IMR-90 (cell line): ENCODE results near the gene CDCA7. TPM values are rescaled to one million over a fixed set of nuclear protein-coding genes. Genes with fewer than 3 reads are reported as not detected.

Experiments
- ATAC-seq: fragments of 200-7000 bp; cut with Tn5 transposase; 2 replicates; pipeline ENCODE4 v1.9.1; 2020; ENCODE audit warnings: low read depth, mild to moderate bottlenecking, moderate library complexity
- BruUV-seq: library from RNA; stranded (reverse); fragments of 400-500 nt; replicated peaks from 2 replicates; lab custom pipeline; 2021; lab: Mats Ljungman, UMichigan
- CTCF ChIA-PET: fragments of 300-600 bp; formaldehyde crosslinking; extraction: SDS; loops from one replicate; lab custom pipeline; 2021; ENCODE audit warnings: antibody characterized with exemption; lab: Yijun Ruan, JAX
- POLR2A ChIA-PET: fragments of 300-600 bp; sonication (Branson Sonifier 250); formaldehyde crosslinking; loops from one replicate; lab custom pipeline; 2022; ENCODE audit warnings: antibody characterized with exemption; ENCODE audit not compliant: unreplicated experiment; lab: Charles Lee
- DNase-seq: peaks from one replicate; pipeline ENCODE4 v3.0.0; 2013
- H2AFZ ChIP-seq: replicated peaks from 2 replicates; pipeline ENCODE3; 2013; ENCODE audit warnings: low read length, mild to moderate bottlenecking; ENCODE audit not compliant: poor library complexity
- H2AK5ac ChIP-seq: 2 replicates; pipeline ENCODE4 v1.6.1; 2013; ENCODE audit warnings: low read depth, low read length, inconsistent platforms
- H2AK9ac ChIP-seq: replicated peaks from 2 replicates; pipeline ENCODE3; 2013; ENCODE audit warnings: mild to moderate bottlenecking, low read depth, low read length, moderate library complexity; ENCODE audit not compliant: poor library complexity
- H2BK120ac ChIP-seq: 2 replicates; pipeline ENCODE4 v1.6.1; 2013; ENCODE audit warnings: low read depth, low read length, inconsistent platforms
- H2BK15ac ChIP-seq: 3 replicates; pipeline ENCODE4 v1.6.1; 2013; ENCODE audit warnings: low read depth, low read length, inconsistent platforms
- H2BK20ac ChIP-seq: 2 replicates; pipeline ENCODE4 v1.6.1; 2013; ENCODE audit warnings: low read depth, mild to moderate bottlenecking, inconsistent platforms, low read length, moderate library complexity
- H2BK5ac ChIP-seq: 2 replicates; pipeline ENCODE4 v1.6.1; 2013; ENCODE audit warnings: mild to moderate bottlenecking, low read depth, low read length, inconsistent platforms; ENCODE audit not compliant: poor library complexity, severe bottlenecking
- H3K14ac ChIP-seq: replicated peaks from 2 replicates; pipeline ENCODE4 v1.6.1; 2013; ENCODE audit warnings: low read depth, low read length, inconsistent platforms
- H3K18ac ChIP-seq: 2 replicates; pipeline ENCODE4 v1.6.1; 2013; ENCODE audit warnings: low read depth, low read length, control low read depth
- H3K23ac ChIP-seq: 2 replicates; pipeline ENCODE4 v1.6.1; 2013; ENCODE audit warnings: low read depth, low read length, inconsistent platforms
- H3K27ac ChIP-seq: 2 replicates; pipeline ENCODE4 v1.5.1; 2013; ENCODE audit warnings: mild to moderate bottlenecking, control low read depth, low read length; ENCODE audit not compliant: insufficient read depth
- H3K27me3 ChIP-seq: 2 replicates; pipeline ENCODE4 v1.6.1; 2013; ENCODE audit warnings: low read length; ENCODE audit not compliant: control insufficient read depth, insufficient read depth
- H3K36me3 ChIP-seq: 2 replicates; pipeline ENCODE4 v1.6.1; 2013; ENCODE audit warnings: low read length, mixed read lengths; ENCODE audit not compliant: control insufficient read depth, insufficient read depth
- H3K4ac ChIP-seq: 2 replicates; pipeline ENCODE4 v1.6.1; 2013; ENCODE audit warnings: low read depth, low read length, inconsistent platforms
- H3K4me1 ChIP-seq: 2 replicates; pipeline ENCODE4 v1.6.1; 2013; ENCODE audit warnings: low read length, mixed read lengths; ENCODE audit not compliant: control insufficient read depth, insufficient read depth
- H3K4me2 ChIP-seq: 2 replicates; pipeline ENCODE4 v1.6.1; 2013; ENCODE audit warnings: low read depth, mild to moderate bottlenecking, control low read depth, low read length, moderate library complexity
- H3K4me3 ChIP-seq: 2 replicates; pipeline ENCODE4 v1.5.1; 2013; ENCODE audit warnings: low read depth, mild to moderate bottlenecking, control low read depth, low read length, moderate library complexity; ENCODE audit not compliant: insufficient read depth
- H3K56ac ChIP-seq: 2 replicates; pipeline ENCODE4 v1.6.1; 2013; ENCODE audit warnings: low read length, inconsistent platforms; ENCODE audit not compliant: insufficient read depth; ENCODE audit errors: extremely low read depth
- H3K79me1 ChIP-seq, 2 experiments: 2 replicates each; pipeline ENCODE4 v1.6.1; 2013; ENCODE audit warnings: low read length in 2 of 2, inconsistent platforms in 1 of 2, low read depth in 1 of 2
- H3K9ac ChIP-seq: 2 replicates; pipeline ENCODE4 v1.6.1; 2013; ENCODE audit warnings: low read depth, low read length, control low read depth
- H3K9me1 ChIP-seq: 2 replicates; pipeline ENCODE4 v1.6.1; 2013; ENCODE audit warnings: low read length, inconsistent platforms; ENCODE audit not compliant: insufficient read depth
- H3K9me3 ChIP-seq: 2 replicates; pipeline ENCODE4 v1.6.1; 2013; ENCODE audit warnings: low read length; ENCODE audit not compliant: control insufficient read depth, insufficient read depth
- H4K20me1 ChIP-seq: 2 replicates; pipeline ENCODE4 v1.6.1; 2013; ENCODE audit warnings: low read length, inconsistent platforms; ENCODE audit not compliant: insufficient read depth
- H4K5ac ChIP-seq: 2 replicates; pipeline ENCODE4 v1.6.1; 2013; ENCODE audit warnings: mild to moderate bottlenecking, low read depth, low read length, control low read depth
- H4K8ac ChIP-seq, 2 experiments: 2 replicates each; pipeline ENCODE4 v1.6.1; 2013; ENCODE audit warnings: low read depth in 2 of 2, low read length in 2 of 2, control low read depth in 1 of 2, inconsistent platforms in 1 of 2
- H4K91ac ChIP-seq: 2 replicates; pipeline ENCODE4 v1.6.1; 2013; ENCODE audit warnings: low read depth, low read length, inconsistent platforms; ENCODE audit not compliant: insufficient read depth
- MAFK ChIP-seq: IDR thresholded peaks from 2 replicates; pipeline ENCODE4 v1.6.1; 2012; ENCODE audit warnings: low read depth, low read length, improper control_type of control experiment
- RCOR1 ChIP-seq: IDR thresholded peaks from 2 replicates; pipeline ENCODE4 v1.6.1; 2012; ENCODE audit warnings: mild to moderate bottlenecking, low read length, improper control_type of control experiment; ENCODE audit not compliant: insufficient replicate concordance
- WGBS, 2 experiments: methylation state at CpG; one replicate each; pipeline versions ENCODE4 v1.1.5 to v1.1.7; 2013; ENCODE audit warnings: missing lambda C conversion rate in 2 of 2; ENCODE audit not compliant: insufficient read length in 1 of 2; ENCODE audit errors: extremely low coverage in 2 of 2; 5-methylcytosine and 5-hydroxymethylcytosine counted together
- dilution Hi-C: fragments of 300-500 bp; cut with HindIII; formaldehyde crosslinking; loops from one replicate; pipeline ENCODE4 v1.14.3; 2018; ENCODE audit warnings: low sequenced_read_pairs; ENCODE audit not compliant: unreplicated experiment
- in situ Hi-C: fragments of 300-500 bp; cut with MboI; formaldehyde crosslinking; loops from 3 replicates; pipeline ENCODE4 v1.14.3; 2019; ENCODE audit warnings: low sequenced_read_pairs, inconsistent platforms, mixed read lengths
- intact Hi-C: fragments of 100-400 bp; cut with micrococcal nuclease; formaldehyde crosslinking; loops from 2 replicates; pipeline ENCODE4 v1.10.0; 2022
- polyA plus RNA-seq, 3 experiments: library from polyadenylated mRNA; depleted of rRNA; stranded (reverse); fragments of >200 nt; gene quantifications; 2 replicates each; pipeline ENCODE4 v1.2.3, GENCODE V29; 2012; ENCODE audit warnings: low replicate concordance in 1 of 3
- total RNA-seq: library from RNA; depleted of rRNA; stranded (reverse); fragments of >200 nt; gene quantifications from 2 replicates; pipeline ENCODE4 v1.2.3, GENCODE V29; 2012

The CDCA7 gene
- total and polyA plus RNA-seq, 2 of the 4 experiments (the other 2 are of a cell fraction): 12.0 to 18.7 TPM

GRCh38 chr2:173417341-173417740 lies 62.7 kb downstream of the CDCA7 start:
- H3K56ac ChIP-seq: no peak overlapping the region
- no peak overlapping the region for H3K23ac ChIP-seq
- H2AK5ac ChIP-seq: no peak overlapping the region
- H3K27me3 ChIP-seq: peaks cover 23% of the 10 kb centered on the region
- H2AK9ac ChIP-seq: no peak overlapping the region
- no peak overlapping the region for H4K5ac ChIP-seq
- no peak overlapping the region for H2BK120ac ChIP-seq
- H3K14ac ChIP-seq: no peak overlapping the region
- H3K79me1 ChIP-seq: no peaks in the 10 kb centered on the region
- POLR2A ChIA-PET: no interaction called here
- no peak overlapping the region for H2BK20ac ChIP-seq
- no CpG with 5 or more reads among the region's 4 CpGs for WGBS, 2 experiments
- H3K4me2 ChIP-seq: no peak overlapping the region
- no peak overlapping the region for H4K91ac ChIP-seq
- intact Hi-C loops: no loop called here
- dilution Hi-C loops: no loop called here
- no peak overlapping the region for H3K27ac ChIP-seq
- no peaks in the 10 kb centered on the region for H4K20me1 ChIP-seq
- no peak overlapping the region for H2BK5ac ChIP-seq
- BruUV-seq: no TSS peak
- no peak overlapping the region for H3K4ac ChIP-seq
- no peak for DNase-seq
- no peaks in the 10 kb centered on the region for H3K4me1 ChIP-seq
- no peaks in the 10 kb centered on the region for H3K36me3 ChIP-seq
- CTCF ChIA-PET: interaction anchor here (0.7 kb wide), 1 partner anchor 52 kb away, joined by 5 read pairs; no protein-coding TSS in a partner anchor
- H4K8ac ChIP-seq: no peak overlapping the region
- H2BK15ac ChIP-seq: no peak overlapping the region
- no peak for ATAC-seq
- H3K9me1 ChIP-seq: no peaks in the 10 kb centered on the region
- H3K18ac ChIP-seq: no peak overlapping the region
- TF ChIP-seq MAFK (peak; percentile 63; the same call in 1 of the 2 replicates), RCOR1 (no peak)
- H2AFZ ChIP-seq: no peak overlapping the region
- H3K4me3 ChIP-seq: no peak overlapping the region
- peaks cover 1% of the 10 kb centered on the region; the same call in 1 of the 2 replicates for H3K9me3 ChIP-seq
- H3K9ac ChIP-seq: no peak overlapping the region
- in situ Hi-C loops: loop anchor here (25.0 kb wide), 1 partner anchor 645 kb away; no protein-coding TSS in a partner anchor
